Thymus (tissue), 11 donors: ENCODE data around the gene MAGI1. TPM values are rescaled to one million over a fixed set of nuclear protein-coding genes. Genes with fewer than 3 reads are reported as not detected.

ENCODE experiments used
- DNase-seq, 9 donors: peaks; one replicate each; pipeline ENCODE4 v3.0.0-alpha.2; 2013; ENCODE audit warnings: low spot score in 9 of 9, low read depth in 6 of 9, missing footprints in 1 of 9
- H3K27ac ChIP-seq, 2 donors: one replicate each; pipeline ENCODE4 v1.5.1; 2013; ENCODE audit warnings: control low read depth in 1 of 2, low read depth in 1 of 2, low read length in 1 of 2, mild to moderate bottlenecking in 1 of 2, moderate library complexity in 1 of 2
- H3K27me3 ChIP-seq, 2 donors: one replicate each; pipeline ENCODE4 v1.5.1; 2013; ENCODE audit warnings: low read length in 1 of 2; ENCODE audit not compliant: control insufficient read depth in 2 of 2, insufficient read depth in 1 of 2
- H3K36me3 ChIP-seq, 2 donors: one replicate each; pipeline ENCODE4 v1.5.1; 2013; ENCODE audit warnings: low read length in 1 of 2, mild to moderate bottlenecking in 1 of 2, moderate library complexity in 1 of 2; ENCODE audit not compliant: control insufficient read depth in 2 of 2, insufficient read depth in 2 of 2
- H3K4me1 ChIP-seq, 2 donors: one replicate each; pipeline ENCODE4 v1.5.1; 2013; ENCODE audit warnings: low read length in 2 of 2; ENCODE audit not compliant: control insufficient read depth in 2 of 2, insufficient read depth in 2 of 2
- H3K4me3 ChIP-seq, 2 donors: one replicate each; pipeline ENCODE4 v1.5.1; 2013; ENCODE audit warnings: low read length in 2 of 2, control low read depth in 1 of 2, mild to moderate bottlenecking in 1 of 2
- H3K9me3 ChIP-seq, 2 donors: one replicate each; pipeline ENCODE4 v1.5.1; 2013; ENCODE audit warnings: low read length in 1 of 2, mild to moderate bottlenecking in 1 of 2; ENCODE audit not compliant: control insufficient read depth in 2 of 2, insufficient read depth in 1 of 2
- WGBS: extraction: QIAGEN DNeasy Blood & Tissue Kit; methylation state at CpG from one replicate; pipeline ENCODE4 v1.1.7; 2013; 5-methylcytosine and 5-hydroxymethylcytosine counted together
- polyA plus RNA-seq: library from polyadenylated mRNA; stranded (reverse); fragments of 200-250 nt; gene quantifications from one replicate; pipeline ENCODE4 v1.2.3, GENCODE V29; 2013
- total RNA-seq: library from RNA; stranded (reverse); fragments of 120-200 nt; gene quantifications from one replicate; pipeline ENCODE4 v1.2.4, GENCODE V29; 2013
- donor health status: healthy.

Gene MAGI1
- total and polyA plus RNA-seq, 2 donors: 5.1 to 6.1 TPM

DNA sequence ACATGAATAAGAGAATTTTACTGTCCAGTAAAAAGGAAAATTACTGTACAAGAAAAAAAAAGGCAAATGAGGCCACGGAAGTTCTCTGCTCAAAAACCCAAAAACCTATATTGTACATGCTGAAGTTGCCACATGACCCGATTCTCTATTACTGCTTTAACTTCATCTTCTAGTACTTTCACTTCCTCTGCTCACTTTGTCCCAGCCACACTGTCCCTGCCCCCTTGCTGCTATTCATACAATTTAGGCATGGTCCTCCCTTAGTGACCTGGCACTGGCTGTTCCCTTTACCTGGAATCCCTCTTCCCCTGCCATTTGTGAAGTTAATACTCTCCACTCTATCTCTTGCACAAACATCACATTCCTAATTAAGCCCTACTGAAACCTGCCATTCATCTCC, 457.4 kb downstream of the MAGI1 start:
- Histone ChIP-seq H3K4me3 (no peak overlapping the region), H3K27ac (no peak overlapping the region), H3K27me3 (no peaks in the 10 kb centered on the region), H3K36me3 (no peaks in the 10 kb centered on the region), H3K4me1 (no peaks in the 10 kb centered on the region), H3K9me3 (no peaks in the 10 kb centered on the region)
- WGBS: 97% methylated on average over 2 of the region's 2 CpGs
- DNase-seq: no peak

DNA sequence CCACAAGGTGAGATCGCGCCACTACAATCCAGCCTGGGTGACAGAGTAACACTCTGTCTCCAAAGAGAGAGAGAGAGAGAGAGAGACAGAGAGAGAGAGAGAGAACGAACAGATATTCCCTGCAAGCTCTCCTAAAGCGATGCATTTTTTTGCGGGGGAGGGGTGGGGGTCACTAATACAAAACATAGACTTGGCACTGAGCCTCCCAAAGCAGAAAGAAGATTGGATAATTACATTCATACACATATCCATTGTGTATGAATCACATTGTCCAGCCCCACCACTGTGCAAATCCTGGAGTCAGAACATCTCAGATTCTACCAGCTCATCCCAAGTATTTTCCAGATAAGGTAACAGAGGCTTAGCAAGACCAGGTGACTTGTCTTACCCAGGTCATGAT, 459.9 kb downstream of the MAGI1 start:
- DNase-seq: no peak
- Histone ChIP-seq H3K9me3 (no peaks in the 10 kb centered on the region), H3K27me3 (no peaks in the 10 kb centered on the region), H3K27ac (no peak overlapping the region), H3K4me1 (no peaks in the 10 kb centered on the region), H3K4me3 (no peak overlapping the region), H3K36me3 (no peaks in the 10 kb centered on the region)
- WGBS: 94% methylated on average over 5 of the region's 5 CpGs

DNA sequence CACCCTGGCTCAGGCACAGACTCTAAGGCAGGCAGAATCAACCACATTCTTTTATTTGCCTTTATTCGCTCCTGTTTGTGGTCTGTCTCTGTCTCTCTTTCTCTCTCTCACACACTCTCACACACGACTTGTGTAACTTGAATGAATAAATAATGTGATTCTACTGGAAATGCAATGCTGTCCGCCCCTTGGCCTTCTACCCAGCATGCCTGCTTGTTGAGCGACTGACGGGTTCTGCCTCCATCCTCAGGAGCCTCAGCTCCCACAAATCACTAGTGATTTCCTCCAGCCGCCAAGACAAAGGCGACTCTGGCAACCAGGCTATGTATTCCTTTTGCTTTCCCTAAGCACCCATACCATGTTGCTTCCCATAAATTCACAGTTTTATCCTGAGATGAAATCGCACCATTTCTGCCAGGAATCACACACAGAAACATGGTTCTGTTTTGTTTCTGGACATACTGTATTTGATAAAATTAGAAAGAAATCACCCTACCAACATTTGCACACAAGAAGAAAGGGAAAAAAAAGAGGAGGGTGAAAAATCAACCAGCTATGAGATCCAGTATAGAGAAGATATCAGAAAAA, 460.8 kb downstream of the MAGI1 start:
- Histone ChIP-seq H3K27me3 (no peaks in the 10 kb centered on the region), H3K4me3 (no peak overlapping the region), H3K36me3 (no peaks in the 10 kb centered on the region), H3K27ac (no peak overlapping the region), H3K4me1 (no peaks in the 10 kb centered on the region), H3K9me3 (no peaks in the 10 kb centered on the region)
- 96% methylated on average over 8 of the region's 8 CpGs for WGBS
- DNase-seq: no peak

DNA sequence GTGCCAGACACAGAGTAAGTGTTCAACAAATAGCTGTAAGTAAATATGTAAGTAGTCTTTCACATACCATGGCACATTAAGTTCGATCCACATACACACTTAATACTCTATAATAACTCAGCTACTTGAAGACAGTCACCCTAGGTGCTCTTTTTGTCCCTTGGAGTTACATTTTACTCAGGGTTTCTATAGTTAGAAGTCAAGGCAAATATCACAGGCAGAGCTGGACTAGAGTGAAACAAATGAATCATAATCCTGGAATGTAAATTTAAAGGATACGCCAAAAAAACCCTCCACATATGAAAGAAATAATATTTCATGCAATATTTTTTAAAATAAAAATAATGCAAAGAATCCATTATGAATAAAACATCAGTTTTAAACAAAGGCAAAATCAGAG, 461.8 kb downstream of the MAGI1 start:
- Histone ChIP-seq H3K4me1 (no peaks in the 10 kb centered on the region), H3K36me3 (no peaks in the 10 kb centered on the region), H3K27me3 (no peaks in the 10 kb centered on the region), H3K4me3 (no peak overlapping the region), H3K9me3 (no peaks in the 10 kb centered on the region), H3K27ac (no peak overlapping the region)
- 88% methylated on average over 2 of the region's 2 CpGs for WGBS
- DNase-seq: no peak

DNA sequence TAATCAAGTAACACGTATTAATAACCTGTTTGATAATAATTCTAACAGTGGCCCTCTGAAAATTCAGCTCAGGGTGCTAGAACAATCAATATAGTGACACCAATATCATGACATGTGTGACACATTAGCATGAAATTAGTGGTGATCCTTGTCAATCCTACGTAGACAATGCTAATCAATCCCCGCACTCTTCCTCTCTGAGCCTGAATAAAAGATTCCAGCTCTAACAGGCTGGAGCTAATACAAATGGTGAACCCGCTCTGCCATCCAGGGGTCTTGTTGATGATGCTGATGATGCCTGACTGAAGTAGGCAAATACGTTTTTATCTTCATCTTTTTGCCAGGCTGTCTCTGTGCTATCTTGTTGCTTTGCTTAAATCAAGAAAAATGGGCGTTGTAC, 462.5 kb downstream of the MAGI1 start:
- WGBS: 88% methylated on average over 6 of the region's 6 CpGs

DNA sequence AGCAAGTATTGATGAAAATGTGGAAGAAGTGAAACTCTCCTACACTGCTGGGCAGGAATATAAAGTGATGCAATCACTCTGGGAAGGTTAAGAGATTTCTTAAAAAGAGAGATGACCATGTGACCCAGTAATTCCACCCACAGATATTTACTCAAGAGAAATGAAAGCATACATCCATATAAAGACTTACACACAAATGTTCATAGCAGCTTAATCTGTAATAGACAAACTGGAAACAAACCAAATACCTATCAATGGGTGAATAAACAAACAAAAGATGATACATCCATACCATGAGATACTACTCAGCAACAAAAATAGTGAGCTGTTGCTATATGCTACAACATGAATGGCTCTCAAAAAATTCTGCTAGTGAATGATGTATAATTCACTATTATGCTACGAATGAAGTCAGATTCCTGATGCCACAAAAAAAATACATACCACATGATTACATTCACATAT, 463.3 kb downstream of the MAGI1 start:
- H3K27me3 ChIP-seq: no peaks in the 10 kb centered on the region
- no peak overlapping the region for H3K27ac ChIP-seq
- no peak overlapping the region for H3K4me3 ChIP-seq
- no peak for DNase-seq
- no peaks in the 10 kb centered on the region for H3K4me1 ChIP-seq
- no peaks in the 10 kb centered on the region for H3K9me3 ChIP-seq
- no peaks in the 10 kb centered on the region for H3K36me3 ChIP-seq
- 87% methylated on average over 1 of the region's 1 CpG for WGBS

More for the DNA sequence above, 462.5 kb downstream of the MAGI1 start:
- Histone ChIP-seq H3K27ac (no peak overlapping the region), H3K27me3 (no peaks in the 10 kb centered on the region), H3K4me3 (no peak overlapping the region), H3K9me3 (no peaks in the 10 kb centered on the region), H3K36me3 (no peaks in the 10 kb centered on the region), H3K4me1 (no peaks in the 10 kb centered on the region)
- no peak for DNase-seq

DNA sequence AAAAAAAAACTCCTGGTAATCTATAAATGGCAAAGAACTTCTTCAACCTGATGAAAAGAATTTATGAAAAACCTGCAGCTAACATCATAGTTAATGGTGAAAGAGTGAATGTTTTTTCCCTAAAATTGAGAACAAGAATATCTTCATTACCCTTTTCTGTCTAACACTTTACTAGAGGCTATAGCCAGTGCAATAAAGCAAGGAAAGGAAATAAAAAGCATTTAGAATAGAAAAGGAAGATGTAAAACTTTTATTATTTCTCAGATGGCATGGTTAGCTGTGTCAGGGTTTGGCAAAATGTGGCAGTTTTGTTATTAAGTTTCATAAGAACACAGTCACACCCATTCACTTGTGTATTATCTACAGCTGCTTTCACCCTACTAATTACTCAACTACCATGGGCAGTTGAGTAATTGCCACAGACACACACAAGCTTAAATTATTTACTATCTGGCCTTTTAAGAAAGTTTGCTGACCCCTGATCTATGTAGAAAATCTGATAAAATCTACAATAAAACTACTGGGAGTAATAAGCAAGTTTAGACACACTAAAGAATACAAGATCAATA, 465.1 kb downstream of the MAGI1 start:
- Histone ChIP-seq H3K4me3 (no peak overlapping the region), H3K27ac (no peak overlapping the region), H3K36me3 (no peaks in the 10 kb centered on the region), H3K27me3 (no peaks in the 10 kb centered on the region), H3K9me3 (no peaks in the 10 kb centered on the region), H3K4me1 (no peaks in the 10 kb centered on the region)
- DNase-seq: no peak

DNA sequence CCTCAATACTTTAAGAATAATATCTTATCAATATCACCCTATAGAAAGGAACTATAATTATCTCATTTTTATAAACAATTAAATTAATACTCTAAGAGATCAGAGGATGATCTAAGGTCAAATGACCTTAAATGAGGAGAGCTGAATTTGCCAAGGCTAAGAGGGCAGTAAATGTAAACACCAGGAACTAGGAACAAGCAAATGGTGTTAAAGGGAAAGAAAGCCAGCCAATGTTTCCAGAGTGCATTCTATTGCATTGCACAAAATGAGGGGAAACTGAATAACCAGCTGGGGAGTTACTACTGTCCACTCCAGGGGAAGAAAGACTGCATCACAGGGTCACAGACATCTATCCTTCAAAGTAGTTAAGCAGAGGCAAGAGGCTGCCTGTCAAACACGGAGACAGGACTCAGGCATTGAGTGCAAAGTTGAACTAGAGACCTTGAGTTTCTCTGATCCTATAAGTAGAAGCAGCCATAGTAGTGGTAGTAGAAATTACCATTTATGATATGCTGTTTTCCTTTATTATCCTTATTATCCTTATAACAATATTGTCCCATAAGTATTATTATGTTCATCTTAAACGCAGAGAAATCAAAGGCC, 466.4 kb downstream of the MAGI1 start:
- 95% methylated on average over 2 of the region's 2 CpGs for WGBS

DNA sequence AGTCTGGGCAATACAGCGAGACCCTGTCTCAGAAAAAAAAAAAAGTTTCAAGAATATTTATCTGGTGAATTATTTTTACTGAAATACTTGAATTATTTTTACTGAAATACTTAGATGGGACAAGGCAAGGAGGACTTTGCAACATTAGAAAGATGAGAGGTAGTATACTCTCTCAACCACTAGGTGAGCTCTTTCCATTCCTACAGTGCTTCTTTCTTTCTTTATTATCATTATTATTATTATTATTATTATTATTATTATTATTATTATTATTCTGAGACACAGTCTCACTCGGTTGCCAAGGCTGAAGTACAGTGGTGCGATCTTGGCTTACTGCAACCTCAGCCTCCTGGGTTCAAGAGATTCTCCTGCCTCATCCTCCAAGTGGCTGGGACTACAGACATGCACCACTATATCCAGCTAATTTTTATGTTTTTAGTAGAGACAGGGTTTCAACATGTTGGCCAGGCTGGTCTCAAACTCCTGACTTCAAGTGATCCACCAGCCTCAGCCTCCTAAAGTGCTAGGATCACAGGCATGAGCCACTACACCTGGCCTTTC, 468.8 kb downstream of the MAGI1 start:
- Histone ChIP-seq H3K27ac (no peak overlapping the region), H3K27me3 (no peaks in the 10 kb centered on the region), H3K36me3 (no peaks in the 10 kb centered on the region), H3K4me3 (no peak overlapping the region), H3K9me3 (no peaks in the 10 kb centered on the region), H3K4me1 (no peaks in the 10 kb centered on the region)
- DNase-seq: no peak
- WGBS: 96% methylated on average over 3 of the region's 3 CpGs

More for the DNA sequence above, 466.4 kb downstream of the MAGI1 start:
- Histone ChIP-seq H3K27me3 (no peaks in the 10 kb centered on the region), H3K27ac (no peak overlapping the region), H3K4me3 (no peak overlapping the region), H3K9me3 (no peaks in the 10 kb centered on the region), H3K4me1 (no peaks in the 10 kb centered on the region), H3K36me3 (no peaks in the 10 kb centered on the region)
- DNase-seq: no peak
